HG03460 (cell line): Measurements from ENCODE around the gene PIGBOS1.
"Not testable (repeated sequence)": the region's sequence is repeated elsewhere in the genome, so short reads cannot be mapped to it uniquely, and the experiment has no call there.

ENCODE experiments used
- ATAC-seq: cut with Tn5 transposase; IDR thresholded peaks from one replicate; pipeline ENCODE4 v1.9.1; 2021; ENCODE audit not compliant: unreplicated experiment

Gene PIGBOS1

DNA sequence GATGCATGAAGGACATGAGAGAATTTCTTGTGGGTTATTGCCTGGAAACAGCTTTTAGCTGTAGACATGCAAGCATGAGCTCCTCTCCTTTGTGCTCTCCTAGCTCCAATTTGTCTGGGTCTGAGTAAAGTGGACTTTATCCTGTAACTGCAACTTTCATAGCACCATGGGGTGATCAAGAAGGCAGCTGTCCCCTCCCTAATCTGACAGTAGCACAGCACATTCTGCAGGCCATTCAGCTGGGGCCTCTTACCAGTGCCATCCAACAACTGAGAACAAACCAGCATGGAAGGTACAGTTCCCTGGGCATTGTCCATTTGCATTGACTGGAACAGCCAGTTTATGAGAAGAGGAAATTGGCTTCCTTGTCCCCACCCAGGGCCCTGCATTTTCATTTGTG lies 21.6 kb downstream of the PIGBOS1 start:
- ATAC-seq = no peak

DNA sequence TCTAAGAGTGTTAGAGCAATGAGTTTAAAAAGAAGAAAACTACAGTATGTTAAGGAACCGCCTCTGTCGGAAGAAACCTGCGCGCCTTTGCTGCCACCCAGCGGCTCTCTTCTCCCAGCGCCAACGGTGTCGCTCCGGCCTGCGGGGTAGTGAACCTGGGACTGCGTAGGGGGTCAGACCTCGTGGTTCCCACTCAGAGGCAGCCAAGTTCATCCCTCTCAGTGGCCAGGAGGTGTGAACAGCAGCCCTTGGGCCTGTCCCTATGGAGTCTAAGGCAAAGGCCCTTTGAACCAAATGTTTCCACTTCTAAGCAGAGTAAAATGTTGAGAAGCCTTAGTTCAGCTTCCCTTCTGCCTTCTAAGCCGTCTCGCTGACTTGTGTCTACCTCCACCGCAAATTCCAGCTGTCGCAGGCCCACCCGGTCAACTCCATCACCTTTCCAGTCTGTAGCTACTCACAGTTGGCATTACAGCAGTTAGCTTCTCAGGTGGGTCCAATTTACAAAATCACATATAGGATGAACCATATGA lies 28.3 kb downstream of the PIGBOS1 start:
- ATAC-seq = peak; percentile 78

DNA sequence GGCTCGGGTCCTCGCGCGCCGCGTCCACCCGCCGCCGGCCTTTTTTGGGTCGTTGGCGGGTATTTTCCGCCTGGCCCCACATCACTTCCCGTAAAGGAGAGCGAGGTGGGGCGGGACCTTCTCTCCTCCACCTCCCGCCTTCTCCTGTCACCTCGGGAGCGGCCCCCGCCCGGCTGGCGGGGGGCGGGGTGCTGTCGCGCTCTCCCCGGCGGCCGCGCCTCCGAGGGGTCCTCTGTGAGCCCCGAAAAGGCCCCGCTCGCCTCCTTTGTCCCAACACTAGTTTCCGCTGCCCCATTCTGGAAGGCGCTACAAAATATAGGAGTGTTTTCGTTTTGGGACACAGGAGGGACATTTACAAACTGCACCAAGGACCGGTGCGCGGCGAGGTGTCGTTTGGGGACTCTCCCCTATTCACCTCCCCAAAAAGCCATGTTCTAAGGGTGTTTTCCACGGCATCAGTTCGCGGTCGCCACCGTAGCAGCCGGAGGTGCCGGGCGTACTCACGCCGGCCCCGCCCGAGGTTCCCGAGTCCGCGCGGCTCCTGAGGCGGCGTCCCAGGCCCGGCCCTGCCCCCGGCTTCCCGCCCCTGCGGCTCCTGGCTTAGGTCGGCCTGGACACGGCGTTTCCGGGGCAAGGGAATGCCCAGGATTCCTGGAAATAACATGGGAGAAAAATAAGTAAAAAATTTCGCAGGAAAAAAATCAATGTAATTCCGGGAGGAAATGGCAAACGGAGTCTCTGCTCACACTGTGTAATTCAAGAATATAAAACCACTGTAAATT lies 29.0 kb downstream of the PIGBOS1 start, which contains the start of gene RAB27A:
RAB27A (minus strand) TSS at position 68 of the 782 bp plus-strand sequence. CDS start 54,879 bp downstream, outside the sequence.
- peak; percentile 66 for ATAC-seq

DNA sequence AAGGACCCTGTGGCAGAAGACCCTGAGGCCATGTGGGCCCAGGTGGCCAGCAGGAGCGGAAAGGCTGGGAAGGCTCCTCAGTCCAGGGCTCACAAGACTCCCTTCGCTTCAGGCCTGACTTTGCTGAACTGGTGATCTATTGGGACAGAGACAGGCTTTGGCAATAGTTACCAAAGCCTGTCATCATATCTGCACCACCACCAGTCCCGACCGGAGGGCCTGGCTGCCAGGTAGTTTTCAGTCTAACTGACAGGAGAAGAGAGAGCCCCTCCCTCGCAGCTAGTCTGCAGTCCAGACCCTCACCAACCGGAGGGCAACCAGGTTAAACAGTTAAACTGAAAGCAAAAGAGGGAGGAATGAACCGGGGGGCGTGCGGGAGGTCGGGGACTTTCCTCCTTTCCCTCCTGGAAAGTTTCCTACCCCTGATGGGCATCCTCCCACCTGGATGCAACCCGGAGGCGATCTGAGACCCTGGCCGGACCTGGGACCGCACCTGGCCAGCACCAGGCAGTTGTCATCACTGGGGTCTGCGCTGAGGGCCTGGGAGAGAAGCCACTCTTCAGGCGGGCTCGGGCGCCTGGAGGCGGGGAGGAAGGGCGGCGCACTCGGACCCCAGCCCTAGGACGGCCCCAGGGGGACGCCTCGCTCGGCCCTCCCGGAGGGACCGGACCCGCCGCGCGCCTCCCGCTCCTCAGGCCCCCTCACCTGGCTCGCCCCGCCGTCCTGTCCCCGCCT lies 29.7 kb downstream of the PIGBOS1 start:
- peak; percentile 28 for ATAC-seq

DNA sequence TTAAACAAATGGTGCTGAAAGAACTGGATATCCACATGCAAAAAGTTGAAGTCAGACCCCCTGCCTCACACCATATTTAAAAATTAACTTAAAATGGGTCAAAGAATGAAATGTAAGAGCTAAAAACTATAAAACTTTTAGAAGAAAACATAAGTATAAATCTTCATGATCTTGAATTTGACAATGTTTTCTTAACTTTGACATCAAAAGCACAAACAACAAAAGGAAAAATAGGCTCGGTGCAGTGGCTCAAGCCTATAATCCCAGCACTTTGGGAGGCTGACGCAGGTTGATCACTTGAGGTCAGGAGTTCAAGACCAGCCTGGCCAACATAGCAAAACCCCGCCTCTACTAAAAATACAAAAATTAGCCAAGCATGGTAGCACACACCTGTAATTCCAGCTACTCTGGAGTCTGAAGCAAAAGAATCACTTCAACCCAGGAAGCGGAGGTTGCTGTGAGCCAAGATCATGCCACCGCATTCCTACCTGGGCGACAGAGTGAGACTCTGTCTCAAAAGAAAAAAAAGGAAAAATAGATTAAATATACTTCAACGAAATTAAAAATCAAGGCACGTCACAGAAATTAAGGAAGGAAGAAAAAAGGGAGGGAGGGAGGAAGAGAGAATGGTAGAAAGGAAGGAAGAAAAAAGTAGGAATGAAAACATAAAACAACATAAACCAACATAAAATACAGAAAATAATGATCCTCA lies 30.8 kb downstream of the PIGBOS1 start:
- no peak for ATAC-seq

DNA sequence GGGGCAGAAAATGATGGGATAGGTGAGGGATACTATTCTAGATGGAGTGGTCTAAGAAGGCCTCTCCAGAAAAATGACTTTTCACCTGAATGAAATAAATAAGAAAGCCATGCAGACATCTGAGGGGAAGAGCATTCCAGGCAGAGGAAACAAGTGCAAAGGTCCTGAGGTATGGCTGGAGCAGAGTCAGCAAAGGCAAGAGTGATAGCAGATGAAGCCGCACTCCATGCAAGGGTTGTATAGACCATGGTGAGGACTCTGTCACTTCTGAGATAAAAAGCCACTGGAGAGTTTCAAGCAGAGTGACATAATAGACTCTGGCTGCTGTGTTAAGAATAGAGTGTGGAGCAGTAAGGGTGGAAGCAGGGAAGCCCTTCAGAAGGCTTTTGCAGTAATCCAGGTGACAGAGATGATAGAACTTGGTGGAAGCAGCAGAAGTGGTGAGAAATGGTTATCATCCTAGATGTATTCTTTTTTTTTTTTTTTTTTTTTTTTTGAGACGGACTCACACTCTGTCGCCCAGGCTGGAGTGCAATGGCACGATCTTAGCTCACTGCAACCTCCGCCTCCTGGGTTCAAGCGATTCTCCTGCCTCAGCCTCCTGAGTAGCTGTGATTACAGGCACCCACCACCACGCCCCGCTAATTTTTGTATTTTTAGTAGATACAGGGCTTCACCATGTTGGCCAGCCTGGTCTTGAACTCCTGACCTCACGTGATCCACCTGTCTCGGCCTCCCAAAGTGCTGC lies 32.3 kb downstream of the PIGBOS1 start:
- not testable (repeated sequence) for ATAC-seq

DNA sequence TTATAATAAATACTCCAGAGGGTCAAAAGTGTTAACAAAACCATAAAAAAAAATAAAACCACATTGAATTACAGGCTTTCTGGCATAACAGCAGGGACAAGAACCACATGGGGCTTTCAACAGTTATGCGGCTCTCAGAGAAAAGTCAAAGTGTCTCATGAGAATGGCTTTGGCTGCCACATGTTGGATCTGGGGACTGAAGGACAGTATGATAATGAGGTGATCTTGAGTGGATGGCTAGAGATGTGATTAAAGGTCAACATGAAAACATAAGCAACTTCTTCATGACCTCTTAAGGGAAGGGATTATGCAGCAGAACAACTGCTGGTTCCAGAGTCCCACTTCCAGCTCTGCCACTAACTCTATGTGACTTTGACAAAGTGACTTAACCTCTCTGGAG lies 34.5 kb downstream of the PIGBOS1 start:
- no peak for ATAC-seq

DNA sequence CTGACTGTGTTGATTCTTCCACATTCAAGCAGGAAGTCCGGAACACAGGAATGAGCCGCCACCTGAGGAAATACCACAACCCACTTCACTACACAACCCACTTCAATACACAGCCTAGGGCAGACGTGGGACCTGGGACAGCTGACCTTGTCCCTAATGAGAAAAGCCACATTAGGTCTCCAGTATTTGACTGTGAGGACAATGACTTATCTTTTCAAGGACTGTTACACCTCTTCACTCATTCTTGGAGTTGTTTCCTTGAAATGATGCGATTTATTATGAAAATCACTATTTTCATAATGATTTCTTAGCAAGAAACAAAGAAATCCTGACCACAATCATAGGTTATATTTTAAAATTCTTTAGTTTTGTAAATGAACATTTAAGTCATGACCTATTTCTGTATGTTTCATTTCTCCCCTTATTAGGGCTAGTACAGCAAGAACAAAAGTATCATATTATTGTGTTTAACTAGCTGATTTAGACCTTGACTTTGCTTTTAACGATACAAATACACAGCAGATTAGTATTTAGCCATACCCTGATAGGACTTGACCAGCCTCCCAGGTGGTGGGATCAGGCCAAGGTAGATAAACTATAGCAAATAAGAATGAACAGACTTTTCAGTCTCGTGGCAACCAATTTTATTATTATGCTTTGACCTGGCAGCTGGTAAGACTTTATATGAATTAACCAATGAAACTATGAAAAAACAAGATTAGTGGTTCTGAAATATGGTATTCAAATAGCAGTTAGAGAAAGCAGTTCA lies 35.4 kb downstream of the PIGBOS1 start:
- no peak for ATAC-seq

DNA sequence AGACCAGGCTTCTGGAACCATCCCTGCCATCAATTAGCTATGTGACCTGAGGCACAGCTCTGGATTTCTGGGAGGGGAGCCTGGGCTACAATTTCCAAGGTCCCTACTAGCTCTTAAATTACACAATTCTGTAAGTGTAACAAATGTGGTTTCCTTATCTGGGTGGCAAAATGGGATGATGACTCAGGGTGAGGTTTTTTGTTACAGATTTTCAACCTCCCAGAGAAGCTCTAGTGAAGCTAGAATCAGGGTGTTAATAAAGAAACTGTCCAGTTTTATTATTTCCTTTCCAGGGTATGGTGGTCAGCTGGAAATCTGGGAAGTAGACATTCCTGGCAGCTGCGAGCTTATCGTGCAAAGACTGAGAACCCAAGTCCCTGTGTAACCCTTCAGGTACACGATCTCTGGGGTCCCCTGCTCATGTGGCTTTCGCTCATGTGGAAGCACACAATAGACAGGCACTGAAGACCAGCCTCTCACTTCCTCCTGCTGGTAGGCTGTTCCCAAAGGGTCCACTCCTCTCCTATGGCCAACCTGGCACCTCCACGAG lies 36.6 kb downstream of the PIGBOS1 start:
- ATAC-seq = no peak

DNA sequence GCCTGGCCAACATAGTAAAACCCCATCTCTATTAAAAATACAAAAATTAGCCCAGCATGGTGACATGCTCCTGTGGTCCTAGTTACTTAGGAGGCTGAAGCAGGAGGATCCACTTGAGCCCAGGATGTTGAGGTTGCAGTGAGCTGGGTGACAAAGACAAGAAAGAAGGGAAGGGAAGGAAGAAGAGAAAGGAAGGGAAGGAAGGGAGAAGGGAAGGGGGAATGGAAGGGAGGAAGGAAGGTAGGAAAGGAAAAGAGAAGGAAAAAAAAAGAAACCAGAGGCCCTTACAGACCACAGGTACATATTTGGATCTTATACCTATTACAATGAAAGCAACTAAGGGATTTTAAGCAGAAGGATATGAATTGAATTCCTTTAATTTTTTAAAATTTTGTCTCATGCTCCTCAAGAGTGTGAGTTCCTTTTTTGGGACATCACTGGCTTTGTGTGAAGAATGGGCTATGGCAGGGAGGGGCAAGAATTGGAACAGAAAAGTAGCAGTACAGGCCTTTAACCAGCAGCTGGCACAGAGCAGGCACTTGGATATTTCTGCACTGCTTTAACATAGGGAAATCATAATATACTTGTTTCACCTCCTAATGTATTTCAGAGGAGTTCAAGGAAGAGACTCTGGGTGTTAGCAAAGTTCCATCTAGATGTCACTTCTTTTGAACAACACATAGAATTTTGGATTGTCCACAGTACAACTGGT lies 37.2 kb downstream of the PIGBOS1 start:
- ATAC-seq = no peak

DNA sequence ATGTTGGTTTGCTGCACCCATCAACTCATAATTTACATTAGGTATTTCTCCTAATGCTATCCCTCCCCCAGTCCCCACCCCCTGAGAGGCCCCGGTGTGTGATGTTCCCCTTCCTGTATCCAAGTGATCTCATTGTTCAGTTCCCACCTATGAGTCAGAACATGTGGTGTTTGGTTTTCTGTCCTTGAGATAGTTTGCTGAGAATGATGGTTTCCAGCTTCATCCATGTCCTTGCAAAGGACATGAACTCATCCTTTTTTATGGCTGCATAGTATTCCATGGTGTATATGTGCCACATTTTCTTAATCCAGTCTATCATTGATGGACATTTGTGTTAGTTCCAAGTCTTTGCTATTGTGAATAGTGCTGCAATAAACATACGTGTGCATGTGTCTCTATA lies 38.3 kb downstream of the PIGBOS1 start:
- ATAC-seq = not testable (repeated sequence)

DNA sequence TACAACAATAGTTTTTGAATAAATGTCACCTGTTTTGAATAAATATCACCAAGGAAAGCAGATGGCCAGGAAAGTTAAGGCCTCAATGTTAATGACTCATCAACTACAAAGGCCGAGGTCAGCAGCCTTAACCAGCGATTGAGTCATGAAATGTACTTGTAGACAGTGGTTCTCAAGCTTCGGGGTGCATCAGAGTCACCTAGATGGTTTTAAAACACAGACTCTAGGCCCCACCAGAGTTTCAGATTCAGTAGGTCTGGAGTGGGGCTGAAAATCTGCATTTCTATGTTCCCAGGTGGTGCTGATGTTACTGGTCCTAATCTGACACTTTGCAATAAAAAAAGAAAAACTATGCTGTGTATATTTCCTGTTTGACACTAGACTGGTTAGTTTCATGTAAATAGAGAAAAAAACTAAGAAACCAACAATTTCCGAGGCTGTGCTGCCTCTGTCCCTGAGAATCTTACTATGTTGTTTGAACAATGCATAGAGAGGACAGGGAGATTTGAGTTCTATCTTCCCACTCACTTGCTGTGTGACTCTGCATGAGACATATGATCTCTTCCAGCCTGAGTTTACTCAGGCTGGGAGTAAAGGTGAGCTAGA lies 39.1 kb downstream of the PIGBOS1 start:
- ATAC-seq = peak; percentile 74

DNA sequence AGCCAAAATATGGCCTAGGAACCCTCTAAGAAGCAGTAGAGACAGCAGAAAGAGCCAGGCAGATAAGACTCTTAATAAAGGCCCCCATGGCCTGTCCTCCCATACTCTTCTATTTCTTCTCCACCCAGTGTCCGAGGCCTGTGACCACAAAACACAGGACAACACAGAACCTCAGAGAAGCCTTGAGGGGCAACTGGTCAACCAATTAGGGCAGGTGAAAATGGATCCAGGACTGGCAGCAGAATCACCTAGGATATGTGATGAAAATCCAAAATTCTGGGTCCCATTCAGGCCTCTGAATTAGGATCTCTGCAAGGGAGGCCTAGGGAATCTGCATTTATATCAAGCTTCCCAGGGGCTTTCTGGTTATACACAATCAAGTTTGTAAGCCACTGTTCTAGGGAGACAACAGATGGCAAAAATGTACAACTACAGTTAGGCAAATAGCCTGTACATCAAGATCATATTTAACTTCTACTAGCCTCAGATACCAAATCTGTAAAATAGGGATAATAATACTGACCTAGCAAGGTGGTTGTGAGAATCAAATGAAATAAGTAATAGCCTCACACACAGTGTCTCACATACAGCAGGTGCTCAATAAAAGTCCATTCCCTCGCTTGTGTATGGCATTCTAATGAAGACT lies 39.7 kb downstream of the PIGBOS1 start:
- ATAC-seq = no peak

DNA sequence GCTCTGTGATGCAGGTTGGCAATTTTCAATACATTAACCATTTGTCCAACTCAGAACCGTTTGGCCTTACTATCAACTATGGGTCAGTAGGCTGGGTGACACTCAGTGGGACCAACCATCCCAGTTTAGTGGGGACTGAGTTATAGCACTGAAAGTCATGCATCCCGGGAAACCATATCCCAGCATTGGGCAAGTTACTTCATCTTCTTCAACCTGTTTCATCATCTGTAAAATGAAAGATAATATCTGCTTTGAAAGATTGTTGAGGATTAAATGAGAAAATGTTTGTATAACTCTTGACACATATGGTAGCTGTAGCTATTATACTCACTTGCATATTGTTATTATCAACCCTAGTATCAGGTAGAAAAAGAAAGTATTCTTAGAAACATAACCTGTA lies 41.2 kb downstream of the PIGBOS1 start:
- no peak for ATAC-seq

DNA sequence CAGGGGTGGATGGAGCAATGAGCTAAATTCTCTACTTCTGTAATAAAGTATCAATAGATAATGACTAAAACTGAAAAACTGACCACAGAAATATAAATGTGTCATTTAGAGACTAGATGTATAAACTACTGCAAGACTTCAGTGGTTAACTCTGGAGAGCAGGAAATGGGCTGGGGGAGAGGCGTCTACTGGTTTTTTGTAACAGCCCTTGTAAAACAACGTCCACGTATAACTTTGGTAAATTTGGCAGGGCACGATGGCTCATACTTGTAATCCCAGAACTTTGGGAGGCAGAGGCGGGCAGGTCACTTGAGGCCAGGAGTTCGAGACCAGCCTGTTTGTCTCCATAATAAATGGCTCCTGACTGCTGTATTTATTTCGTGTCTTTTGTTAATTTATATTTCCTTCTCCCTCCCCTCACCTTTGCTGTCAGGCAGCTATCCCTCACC lies 41.8 kb downstream of the PIGBOS1 start:
- peak; percentile 45 for ATAC-seq

DNA sequence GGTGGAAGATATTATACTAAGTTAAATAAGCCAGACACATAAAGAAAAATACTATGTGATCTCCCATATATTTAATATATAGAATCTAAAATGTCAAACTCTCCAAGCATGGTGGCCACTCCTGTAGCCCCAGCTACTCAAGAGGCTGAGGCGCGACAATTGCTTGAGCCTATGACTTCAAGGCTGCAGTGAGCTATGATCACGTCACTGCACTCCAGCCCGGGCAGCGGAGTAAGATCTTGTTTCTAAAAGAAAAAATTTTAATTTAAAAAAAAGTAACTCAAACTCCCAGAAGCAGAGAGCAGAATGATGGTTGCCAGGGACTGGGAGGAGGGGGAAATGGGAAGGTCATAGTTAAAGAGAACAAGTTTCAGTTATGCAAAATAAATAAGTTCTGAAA lies 42.6 kb downstream of the PIGBOS1 start:
- ATAC-seq = no peak

DNA sequence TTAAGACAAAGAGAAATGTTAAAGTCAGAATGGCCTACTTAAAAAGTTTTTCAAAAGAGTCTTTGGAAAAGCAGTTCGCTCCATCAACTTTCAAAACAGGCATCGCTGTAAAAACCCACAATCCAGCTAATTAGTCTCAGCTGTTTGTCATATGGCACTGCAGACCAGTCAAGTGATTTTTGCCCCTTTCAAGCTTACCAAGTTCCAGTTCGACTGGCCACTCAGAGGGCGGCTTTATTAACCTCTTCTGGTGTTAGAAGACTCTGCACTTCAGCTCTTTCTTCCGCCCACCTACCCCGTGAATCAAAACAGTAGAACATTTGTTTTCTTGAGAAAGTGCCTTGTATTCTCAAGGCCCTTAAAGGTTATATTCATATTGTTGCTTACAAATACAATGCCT lies 48.6 kb downstream of the PIGBOS1 start:
- no peak for ATAC-seq

DNA sequence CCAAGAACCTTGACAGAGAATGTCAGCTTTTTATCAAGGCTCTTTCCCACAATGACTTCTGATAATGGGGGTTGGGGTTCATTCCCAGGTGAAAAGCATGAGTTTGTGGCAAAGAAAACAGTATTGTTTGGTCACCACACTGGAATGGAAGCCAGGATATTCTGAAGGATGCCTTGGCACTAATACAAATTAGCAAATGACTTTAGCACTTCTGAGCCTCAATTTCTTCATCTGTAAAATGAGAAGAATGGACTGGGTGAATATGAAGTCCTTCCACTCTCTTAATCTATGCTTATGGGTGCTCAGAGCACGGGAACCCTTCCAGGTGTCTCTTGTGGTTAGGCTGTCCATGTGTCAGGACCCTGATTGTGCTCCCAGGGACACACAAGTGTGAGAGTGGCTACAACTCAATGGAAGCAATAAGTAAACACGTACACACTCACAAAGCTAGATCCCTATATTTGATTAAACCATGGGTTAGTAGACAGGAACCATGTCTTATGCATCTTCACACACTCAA lies 50.7 kb downstream of the PIGBOS1 start:
- ATAC-seq = no peak
